ENCODE results near the gene SPTLC1. TPM values are rescaled to one million over a fixed set of nuclear protein-coding genes. Genes with fewer than 3 reads are reported as not detected.

SPTLC1 gene
- total RNA-seq, 2 donors from 2014 or later = 77.2 to 83.8 TPM

DNA sequence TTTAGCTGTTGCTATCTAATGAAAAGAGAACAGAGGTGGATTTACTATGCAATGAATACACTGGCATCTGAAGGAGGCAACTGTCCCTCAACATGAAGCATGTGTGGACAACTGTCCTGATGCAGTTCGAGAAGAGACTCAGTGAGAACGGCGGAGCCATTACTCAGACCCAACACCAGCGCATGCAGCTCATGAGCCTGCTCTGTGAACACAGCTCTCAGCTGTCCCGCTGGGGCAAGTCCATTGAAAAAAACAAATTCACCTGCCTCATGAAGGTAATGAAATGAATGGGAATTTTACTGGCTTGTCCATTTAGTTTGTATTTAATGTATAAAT lies 78.8 kb downstream of the SPTLC1 start:
- H3K9ac ChIP-seq (ENCODE audit: low read depth in 2 of 2, low read length in 2 of 2) = no peak overlapping the region
- intact Hi-C loops (cut with DNase I) = no loop called here
- no peaks in the 10 kb centered on the region for H3K4me1 ChIP-seq
- no peak overlapping the region for H3K4me3 ChIP-seq
- H3K36me3 ChIP-seq = no peaks in the 10 kb centered on the region
- no peaks in the 10 kb centered on the region for H3K9me3 ChIP-seq
- peak overlapping the region; percentile 63 for H3K27ac ChIP-seq
- no peak for DNase-seq
- TF ChIP-seq, protein P1, sequence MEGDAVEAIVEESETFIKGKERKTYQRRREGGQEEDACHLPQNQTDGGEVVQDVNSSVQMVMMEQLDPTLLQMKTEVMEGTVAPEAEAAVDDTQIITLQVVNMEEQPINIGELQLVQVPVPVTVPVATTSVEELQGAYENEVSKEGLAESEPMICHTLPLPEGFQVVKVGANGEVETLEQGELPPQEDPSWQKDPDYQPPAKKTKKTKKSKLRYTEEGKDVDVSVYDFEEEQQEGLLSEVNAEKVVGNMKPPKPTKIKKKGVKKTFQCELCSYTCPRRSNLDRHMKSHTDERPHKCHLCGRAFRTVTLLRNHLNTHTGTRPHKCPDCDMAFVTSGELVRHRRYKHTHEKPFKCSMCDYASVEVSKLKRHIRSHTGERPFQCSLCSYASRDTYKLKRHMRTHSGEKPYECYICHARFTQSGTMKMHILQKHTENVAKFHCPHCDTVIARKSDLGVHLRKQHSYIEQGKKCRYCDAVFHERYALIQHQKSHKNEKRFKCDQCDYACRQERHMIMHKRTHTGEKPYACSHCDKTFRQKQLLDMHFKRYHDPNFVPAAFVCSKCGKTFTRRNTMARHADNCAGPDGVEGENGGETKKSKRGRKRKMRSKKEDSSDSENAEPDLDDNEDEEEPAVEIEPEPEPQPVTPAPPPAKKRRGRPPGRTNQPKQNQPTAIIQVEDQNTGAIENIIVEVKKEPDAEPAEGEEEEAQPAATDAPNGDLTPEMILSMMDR (IDR thresholded peaks at IDR 0.05) = no peak
- no peaks in the 10 kb centered on the region for H3K27me3 ChIP-seq

DNA sequence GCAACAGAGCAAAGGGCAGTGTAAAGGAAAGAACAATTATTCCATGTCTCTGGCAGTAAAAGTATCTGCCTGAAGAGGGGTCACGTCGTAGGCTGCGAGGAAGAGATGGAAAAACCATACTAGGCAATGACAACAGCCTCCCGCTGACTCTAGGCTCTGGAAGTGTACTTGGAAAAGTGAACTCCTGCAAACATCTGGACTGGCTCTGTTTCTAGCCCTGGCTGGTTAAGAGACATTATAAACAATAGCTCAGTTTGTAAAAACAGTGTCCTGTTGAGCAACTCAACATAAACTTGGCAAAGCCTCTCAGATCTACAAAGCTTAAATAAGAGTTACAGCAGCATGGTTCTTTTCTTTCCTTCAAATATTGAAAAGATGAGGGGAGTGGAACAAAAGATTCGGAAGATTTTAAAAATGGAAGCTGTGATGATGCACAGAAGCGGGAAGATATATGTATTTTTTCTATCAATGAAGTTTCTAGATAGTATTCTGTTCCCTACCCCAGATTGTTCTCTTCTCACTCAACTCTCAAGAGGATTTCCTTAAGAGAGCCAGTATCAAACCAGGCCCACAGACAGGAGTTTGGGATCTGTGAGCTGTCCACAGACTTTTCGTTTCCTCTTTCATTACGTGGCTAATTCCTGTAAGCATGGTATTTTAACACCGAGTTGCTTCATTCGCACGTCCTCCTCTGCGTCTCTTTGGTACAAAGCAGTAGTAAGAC lies 79.4 kb downstream of the SPTLC1 start:
- H3K9ac ChIP-seq (ENCODE audit: low read depth in 2 of 2, low read length in 2 of 2) = no peak overlapping the region
- peak overlapping the region; percentile 63 for H3K27ac ChIP-seq
- intact Hi-C loops (cut with DNase I) = no loop called here
- H3K4me1 ChIP-seq = no peaks in the 10 kb centered on the region
- H3K36me3 ChIP-seq = no peaks in the 10 kb centered on the region
- no peak overlapping the region for H3K4me3 ChIP-seq
- H3K9me3 ChIP-seq = no peaks in the 10 kb centered on the region
- DNase-seq = peak; percentile 29
- no peaks in the 10 kb centered on the region for H3K27me3 ChIP-seq
- TF ChIP-seq, protein P1 (IDR thresholded peaks at IDR 0.05) = no peak

DNA sequence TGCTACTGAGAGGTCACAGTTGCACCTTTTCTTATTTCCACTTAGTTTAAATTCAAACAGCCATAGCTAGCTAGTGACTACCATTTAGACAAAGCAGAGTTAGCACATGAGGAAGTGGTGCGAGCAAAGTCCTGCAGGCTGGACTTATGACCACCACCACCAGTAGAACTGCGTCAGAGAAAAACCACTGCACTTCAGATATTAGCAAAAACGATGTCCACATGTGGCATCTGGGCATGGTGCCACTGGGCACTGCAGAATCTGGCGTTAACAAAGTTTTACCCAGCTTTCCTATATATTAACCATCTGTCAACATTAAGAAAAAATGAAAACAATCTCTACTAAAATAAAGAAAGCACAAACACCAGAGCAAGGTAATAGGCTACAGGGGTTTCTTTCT lies 80.1 kb downstream of the SPTLC1 start:
- Histone ChIP-seq H3K4me1 (no peaks in the 10 kb centered on the region), H3K27ac (no peak overlapping the region), H3K9ac (ENCODE audit: low read depth in 2 of 2, low read length in 2 of 2) (no peak overlapping the region), H3K9me3 (no peaks in the 10 kb centered on the region), H3K36me3 (no peaks in the 10 kb centered on the region), H3K27me3 (no peaks in the 10 kb centered on the region), H3K4me3 (no peak overlapping the region)
- no peak for DNase-seq
- TF ChIP-seq, protein P1 (IDR thresholded peaks at IDR 0.05) = no peak
- intact Hi-C loops (cut with DNase I) = no loop called here

DNA sequence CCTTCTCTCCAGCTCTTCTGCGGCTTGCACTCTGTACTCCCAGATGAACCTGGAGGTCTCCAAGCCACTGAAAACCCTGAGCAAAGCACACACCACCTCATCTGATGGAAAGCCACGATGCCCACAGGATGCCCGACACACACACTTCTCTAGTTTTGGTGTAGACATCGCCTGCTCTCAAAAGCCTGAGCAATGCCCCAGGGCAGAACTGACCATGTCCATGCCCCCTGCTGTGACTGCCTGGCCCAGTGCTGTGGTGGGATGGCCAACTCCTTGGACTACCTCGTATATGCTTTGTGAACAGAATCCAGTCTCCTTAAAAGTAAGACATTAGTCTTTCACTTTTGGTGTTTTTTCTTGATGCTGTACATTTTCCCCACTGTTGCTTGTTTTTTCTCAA lies 81.2 kb downstream of the SPTLC1 start:
- Histone ChIP-seq H3K4me1 (no peaks in the 10 kb centered on the region), H3K27me3 (no peaks in the 10 kb centered on the region), H3K9me3 (no peaks in the 10 kb centered on the region), H3K27ac (no peak overlapping the region), H3K36me3 (no peaks in the 10 kb centered on the region), H3K4me3 (no peak overlapping the region), H3K9ac (ENCODE audit: low read depth in 2 of 2, low read length in 2 of 2) (no peak overlapping the region)
- DNase-seq = no peak
- intact Hi-C loops (cut with DNase I) = no loop called here
- TF ChIP-seq, protein P1 (IDR thresholded peaks at IDR 0.05) = no peak

DNA sequence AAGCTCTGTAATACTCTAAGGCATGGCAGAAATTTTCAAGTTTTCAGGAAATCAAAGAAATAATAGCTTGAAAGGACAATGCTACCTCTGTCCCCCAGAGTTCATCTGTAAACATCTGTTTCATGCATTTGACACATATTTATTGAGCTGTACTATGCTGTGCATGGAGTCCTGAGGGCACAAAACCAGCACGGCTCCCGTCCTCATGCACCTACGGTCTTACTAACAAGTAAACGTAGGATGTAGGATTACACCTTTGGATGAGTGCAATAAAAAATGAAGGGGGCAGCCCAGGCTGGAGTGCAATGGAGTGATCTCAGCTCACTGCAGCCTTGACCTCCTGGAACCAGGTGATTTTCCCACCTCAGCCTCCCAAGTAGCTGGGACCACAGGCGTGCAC lies 81.9 kb downstream of the SPTLC1 start:
- no peaks in the 10 kb centered on the region for H3K36me3 ChIP-seq
- H3K4me3 ChIP-seq = no peak overlapping the region
- no peak overlapping the region for H3K27ac ChIP-seq
- H3K27me3 ChIP-seq = no peaks in the 10 kb centered on the region
- no peaks in the 10 kb centered on the region for H3K4me1 ChIP-seq
- H3K9me3 ChIP-seq = no peaks in the 10 kb centered on the region
- TF ChIP-seq, protein P1 (IDR thresholded peaks at IDR 0.05) = no peak
- intact Hi-C loops (cut with DNase I) = no loop called here
- H3K9ac ChIP-seq (ENCODE audit: low read depth in 2 of 2, low read length in 2 of 2) = no peak overlapping the region
- no peak for DNase-seq
